GM12874 (cell line): Measurements from ENCODE around the gene CLEC20A.

Source experiments
- TF ChIP-seq, protein P1 (sequence below): IDR thresholded peaks from 2 replicates; pipeline ENCODE4 v1.5.1; 2011; ENCODE audit warnings: low read depth, mild to moderate bottlenecking, control low read depth, low read length, moderate library complexity; ENCODE audit not compliant: insufficient read depth

Gene CLEC20A

DNA sequence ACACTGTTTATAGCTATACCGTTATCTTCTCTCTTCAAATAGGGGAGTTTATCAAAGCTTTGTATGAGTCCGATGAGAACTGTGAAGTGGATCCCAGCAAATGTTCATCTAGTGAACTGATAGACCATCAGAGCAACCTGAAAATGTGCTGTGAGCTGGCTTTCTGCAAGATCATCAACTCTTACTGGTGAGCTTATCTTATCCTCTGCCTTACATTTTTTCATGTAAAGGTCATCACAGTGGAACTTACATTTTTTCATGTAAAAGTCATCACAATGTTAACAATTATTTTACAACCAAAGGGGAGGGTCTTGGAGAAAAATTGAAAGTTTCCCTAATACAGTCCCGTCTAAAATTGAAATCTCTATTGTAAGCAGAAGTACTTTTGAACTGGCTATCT is 45.2 kb downstream of the CLEC20A start:
- TF ChIP-seq, protein P1, sequence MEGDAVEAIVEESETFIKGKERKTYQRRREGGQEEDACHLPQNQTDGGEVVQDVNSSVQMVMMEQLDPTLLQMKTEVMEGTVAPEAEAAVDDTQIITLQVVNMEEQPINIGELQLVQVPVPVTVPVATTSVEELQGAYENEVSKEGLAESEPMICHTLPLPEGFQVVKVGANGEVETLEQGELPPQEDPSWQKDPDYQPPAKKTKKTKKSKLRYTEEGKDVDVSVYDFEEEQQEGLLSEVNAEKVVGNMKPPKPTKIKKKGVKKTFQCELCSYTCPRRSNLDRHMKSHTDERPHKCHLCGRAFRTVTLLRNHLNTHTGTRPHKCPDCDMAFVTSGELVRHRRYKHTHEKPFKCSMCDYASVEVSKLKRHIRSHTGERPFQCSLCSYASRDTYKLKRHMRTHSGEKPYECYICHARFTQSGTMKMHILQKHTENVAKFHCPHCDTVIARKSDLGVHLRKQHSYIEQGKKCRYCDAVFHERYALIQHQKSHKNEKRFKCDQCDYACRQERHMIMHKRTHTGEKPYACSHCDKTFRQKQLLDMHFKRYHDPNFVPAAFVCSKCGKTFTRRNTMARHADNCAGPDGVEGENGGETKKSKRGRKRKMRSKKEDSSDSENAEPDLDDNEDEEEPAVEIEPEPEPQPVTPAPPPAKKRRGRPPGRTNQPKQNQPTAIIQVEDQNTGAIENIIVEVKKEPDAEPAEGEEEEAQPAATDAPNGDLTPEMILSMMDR, result no peak

DNA sequence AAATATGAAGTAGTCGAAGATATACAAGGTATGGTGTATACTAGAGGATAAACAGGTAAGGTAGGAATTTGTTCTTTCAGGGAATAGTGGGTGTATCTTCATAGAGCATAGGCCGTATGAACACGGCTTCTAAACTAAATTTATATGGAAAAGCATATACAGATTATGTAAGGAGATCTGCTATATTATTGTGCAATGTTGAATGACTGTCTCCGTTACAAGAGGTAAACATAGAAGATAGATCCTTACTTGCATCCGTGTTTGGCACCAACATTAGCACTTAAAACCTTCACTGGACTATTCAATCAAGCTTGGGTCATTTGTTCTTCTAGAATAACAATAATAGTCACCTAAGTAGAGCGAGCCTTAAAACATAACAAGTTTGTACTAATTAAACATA is 45.9 kb downstream of the CLEC20A start:
- TF ChIP-seq, protein P1, result no peak

DNA sequence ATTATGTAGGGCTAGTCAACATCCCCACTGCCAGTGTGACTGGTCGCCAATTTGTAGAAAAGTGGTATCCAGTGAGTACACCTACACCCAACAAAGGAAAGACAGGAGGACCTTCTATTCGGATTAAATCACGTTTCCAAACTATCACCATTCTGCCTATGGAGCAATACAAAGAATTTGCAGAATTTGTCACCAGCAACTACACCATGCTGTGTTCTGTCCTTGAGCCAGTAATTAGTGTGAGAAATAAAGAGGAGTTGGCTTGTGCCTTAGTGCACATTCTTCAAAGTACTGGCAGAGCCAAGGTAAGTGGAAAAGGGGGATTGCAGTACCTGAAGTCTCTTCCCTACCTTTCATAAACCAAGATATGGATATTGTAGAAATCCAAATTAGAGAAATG is 53.8 kb downstream of the CLEC20A start:
- TF ChIP-seq, protein P1, result no peak

DNA sequence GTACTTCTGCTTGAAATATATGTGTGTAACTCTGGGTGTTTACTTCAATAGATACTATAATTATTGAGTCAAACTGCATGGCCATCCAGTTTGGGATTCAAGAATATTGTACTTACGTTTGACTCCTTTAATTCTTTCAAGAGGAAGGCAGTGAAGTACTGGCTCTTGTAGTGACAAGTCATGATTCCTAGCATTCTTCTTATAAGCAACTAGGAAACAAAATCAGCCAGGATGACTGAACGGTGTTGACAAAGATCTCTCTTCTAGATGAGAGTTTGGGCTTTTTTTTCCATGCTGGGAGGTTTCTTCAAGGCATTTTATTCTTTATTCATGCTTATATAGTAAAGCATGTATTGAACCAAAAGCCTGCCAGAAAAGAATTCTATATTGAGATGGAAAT is 58.3 kb downstream of the CLEC20A start:
- TF ChIP-seq, protein P1, result no peak

DNA sequence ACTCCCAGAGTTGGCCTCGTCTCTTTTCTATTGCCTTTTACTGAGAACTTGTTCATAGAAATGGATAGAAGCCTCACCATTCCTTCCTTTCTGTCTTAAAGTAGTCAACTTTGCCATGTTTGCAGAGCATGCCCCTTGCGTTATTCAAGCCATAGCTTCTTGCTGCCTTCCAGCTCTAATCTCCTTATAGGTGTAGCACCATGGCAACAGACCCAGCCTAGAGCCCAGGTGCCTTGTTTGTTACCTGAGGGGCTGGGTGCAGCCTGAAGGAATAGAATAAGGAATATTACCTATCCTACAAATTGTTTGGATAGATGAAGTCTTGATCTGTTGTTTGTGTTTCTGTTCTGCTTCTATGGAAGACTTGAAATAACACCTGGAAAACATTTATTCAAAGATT is 59.9 kb downstream of the CLEC20A start:
- TF ChIP-seq, protein P1, result no peak

DNA sequence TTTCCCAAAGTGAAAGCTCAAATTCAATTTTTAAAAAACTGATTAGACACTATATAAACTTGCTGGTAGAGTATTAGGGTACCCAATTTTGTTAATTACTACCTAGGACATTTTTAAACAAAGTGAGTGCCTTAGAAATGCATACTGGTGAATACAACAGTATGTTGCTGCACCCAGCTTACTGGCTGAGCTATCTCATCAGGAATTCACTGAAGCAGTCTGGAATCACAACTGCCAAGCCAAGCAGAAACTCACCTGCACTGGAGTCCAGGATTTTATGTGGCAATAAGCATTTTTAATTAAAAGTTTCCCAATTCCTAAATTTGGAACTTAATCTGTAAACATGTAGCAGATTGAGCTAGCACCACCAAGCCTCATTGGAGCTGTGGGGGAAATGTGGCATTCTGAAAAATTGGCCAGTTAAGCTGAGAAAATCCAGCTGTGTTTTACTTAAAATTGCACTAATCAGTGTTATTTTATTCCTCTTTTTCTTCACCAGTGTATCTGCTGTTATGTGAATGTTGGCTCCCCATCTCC is 61.8 kb downstream of the CLEC20A start:
- TF ChIP-seq, protein P1, result no peak

DNA sequence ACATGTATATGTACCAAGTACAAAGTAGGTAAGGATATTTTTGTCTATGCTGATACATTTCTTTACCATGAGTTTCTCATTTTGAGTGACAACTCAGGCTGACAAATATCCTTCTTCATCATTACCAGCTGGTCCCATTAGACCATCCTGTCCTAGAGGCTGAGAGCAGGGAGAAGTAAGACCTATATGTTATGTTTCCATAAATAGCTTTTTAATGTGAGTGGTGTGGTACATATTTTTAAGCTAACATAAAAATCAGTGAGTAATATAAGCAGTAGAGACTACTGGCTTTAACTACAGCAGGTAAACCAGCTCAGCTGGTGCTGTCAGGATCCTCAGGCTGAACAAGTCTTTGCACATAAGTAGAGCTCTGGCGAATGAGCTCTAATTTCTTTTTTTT is 62.4 kb downstream of the CLEC20A start:
- TF ChIP-seq, protein P1, result no peak
